ENCODE data around the gene THRA. TPM values are rescaled to one million over a fixed set of nuclear protein-coding genes. Genes with fewer than 3 reads are reported as not detected.

The THRA gene
- total and polyA plus RNA-seq, 2 of the 8 experiments (the other 6 are each of a cell fraction or from before 2014, with no cell fraction given), result 6.4 to 10.2 TPM

- ChIA-PET POLR2A (ENCODE audit: partially characterized antibody) (interaction anchor here (0.7 to 20.8 kb wide), 16 partner anchors 8 to 1183 kb away, joined by 3 to 399 read pairs (median 4); partner anchors contain the start of genes CASC3, MED24 and MSL1), CTCF (ENCODE audit: partially characterized antibody) (interaction anchor here (0.7 to 3.8 kb wide), 15 partner anchors 8 to 239 kb away, joined by 3 to 22 read pairs (median 4); no protein-coding TSS in a partner anchor)
- no peak overlapping the region for H2BK120ac ChIP-seq (replicated peaks; ENCODE audit: low read depth, low read length)
- FAIRE-seq (no peak), DNase-seq (ENCODE audit: low read depth in 1 of 2, low spot score in 2 of 2) (no peak)
- peak overlapping the region; percentile 94 for H2BK15ac ChIP-seq (ENCODE audit: low read length)
- H4K8ac ChIP-seq (ENCODE audit: extremely low read depth, insufficient read depth, low read length), result no peak overlapping the region
- H3K79me1 ChIP-seq (ENCODE audit: low read depth, low read length), result no peaks in the 10 kb centered on the region
- peak overlapping the region in 1 of 4 experiments; percentile 13; a peak in 1 of 8 replicates for H3K4me3 ChIP-seq (ENCODE audit: extremely low read depth in 1 of 4, insufficient read depth in 2 of 4, low read depth in 3 of 4, low read length in 4 of 4)
- peak overlapping the region; percentile 84; the same call in 1 of the 2 replicates for H3K18ac ChIP-seq (ENCODE audit: extremely low read depth, low read length)
- no peak overlapping the region for H3K4ac ChIP-seq (replicated peaks; ENCODE audit: insufficient read length, low read depth, low read length)
- no peaks in the 10 kb centered on the region for H4K20me1 ChIP-seq (replicated peaks in 1 of 2; ENCODE audit: control insufficient read depth in 1 of 2, insufficient read depth in 2 of 2, low read length in 2 of 2)
- no peaks in the 10 kb centered on the region for H3K23me2 ChIP-seq (ENCODE audit: low read depth, low read length)
- H3K27ac ChIP-seq (ENCODE audit: low read depth, low read length), result no peak overlapping the region
- H2BK12ac ChIP-seq (ENCODE audit: low read depth, low read length), result peak overlapping the region; percentile 98; the same call in 1 of the 2 replicates
- H3K9me3 ChIP-seq (ENCODE audit: insufficient read depth in 2 of 2, low read depth in 1 of 2, low read length in 1 of 2), result no peaks in the 10 kb centered on the region
- H3K36me3 ChIP-seq (ENCODE audit: control insufficient read depth in 2 of 4, insufficient read depth in 4 of 4, low read length in 3 of 4), result no peaks in the 10 kb centered on the region
- H2BK5ac ChIP-seq (ENCODE audit: low read depth, low read length), result peak overlapping the region; percentile 7; the same call in 1 of the 2 replicates
- H3K4me1 ChIP-seq (replicated peaks in 1 of 4; ENCODE audit: control insufficient read depth in 3 of 4, insufficient read depth in 4 of 4, low read length in 3 of 4), result peaks cover 28 to 44% (median 39%) of the 10 kb centered on the region in 4 experiments
- no peak overlapping the region for H3K14ac ChIP-seq (ENCODE audit: insufficient read length)
- H2AK5ac ChIP-seq (ENCODE audit: low read depth, low read length), result peak overlapping the region; percentile 45
- 0 out of 2 replicates have a peak overlapping the region, but pooled peaks have one; percentile 82 for H2AFZ ChIP-seq (ENCODE audit: low read length)
- no peak overlapping the region for H3K56ac ChIP-seq (replicated peaks; ENCODE audit: insufficient read length, low read depth, low read length)
- H4K5ac ChIP-seq (ENCODE audit: insufficient read length, low read depth, low read length), result no peak overlapping the region
- no peak overlapping the region for H3K23ac ChIP-seq (ENCODE audit: insufficient read length)
- H4K91ac ChIP-seq (replicated peaks; ENCODE audit: insufficient read length, low read length), result peak overlapping the region; percentile 45
- H3K9ac ChIP-seq (replicated peaks in 1 of 4; ENCODE audit: extremely low read depth in 1 of 4, low read depth in 3 of 4, low read length in 3 of 4), result no peak overlapping the region
- peak overlapping the region; percentile 28; the same call in 1 of the 2 replicates for H2BK20ac ChIP-seq (ENCODE audit: low read length)
- H3K4me2 ChIP-seq (ENCODE audit: insufficient read depth in 1 of 2, low read depth in 2 of 2, low read length in 2 of 2), result peak overlapping the region in 1 of 2 experiments; percentile 50; a peak in 2 of 4 replicates
- H3K79me2 ChIP-seq (ENCODE audit: control insufficient read depth in 1 of 2, insufficient read depth in 2 of 2, low read length in 2 of 2), result no peaks in the 10 kb centered on the region
- H3K27me3 ChIP-seq (replicated peaks in 1 of 4; ENCODE audit: control insufficient read depth in 3 of 4, extremely low read depth in 1 of 4, insufficient read depth in 3 of 4, low read length in 3 of 4), result peaks cover 0 to 26% (median 20%) of the 10 kb centered on the region in 4 experiments; a peak in 6 of 7 replicates
- WGBS, 2 experiments (ENCODE audit: extremely low coverage in 1 of 2, insufficient coverage in 1 of 2, insufficient read length in 1 of 2, insufficient replicate concordance in 2 of 2, low coverage in 1 of 2, low lambda C conversion rate in 2 of 2, missing lambda C conversion rate in 1 of 2), result 82 to 100% methylated on average over 1 to 5 of the region's 5 CpGs
- TF ChIP-seq TBP (IDR thresholded peaks at IDR 0.05; ENCODE audit: low read depth, low read length) (no peak), HDAC6 (IDR thresholded peaks at IDR 0.05; ENCODE audit: low read depth, low read length) (no peak), SAP30 (IDR thresholded peaks at IDR 0.05; ENCODE audit: insufficient read depth, insufficient replicate concordance, low read length) (no peak), KDM5A (IDR thresholded peaks at IDR 0.05; ENCODE audit: low read length) (no peak), TAF7 (optimal IDR thresholded peaks at IDR 0.05; ENCODE audit: borderline replicate concordance, low read depth, low read length) (no peak), RXRA (IDR thresholded peaks at IDR 0.05; ENCODE audit: insufficient read depth, low read depth, low read length) (no peak), HDAC2 (IDR thresholded peaks at IDR 0.05; ENCODE audit: borderline replicate concordance in 1 of 2, low read depth in 2 of 2, low read length in 2 of 2) (no peak), ZNF274 (IDR thresholded peaks at IDR 0.05; ENCODE audit: borderline replicate concordance, extremely low read depth, low read length) (no peak)
- TF ChIP-seq, protein P1, sequence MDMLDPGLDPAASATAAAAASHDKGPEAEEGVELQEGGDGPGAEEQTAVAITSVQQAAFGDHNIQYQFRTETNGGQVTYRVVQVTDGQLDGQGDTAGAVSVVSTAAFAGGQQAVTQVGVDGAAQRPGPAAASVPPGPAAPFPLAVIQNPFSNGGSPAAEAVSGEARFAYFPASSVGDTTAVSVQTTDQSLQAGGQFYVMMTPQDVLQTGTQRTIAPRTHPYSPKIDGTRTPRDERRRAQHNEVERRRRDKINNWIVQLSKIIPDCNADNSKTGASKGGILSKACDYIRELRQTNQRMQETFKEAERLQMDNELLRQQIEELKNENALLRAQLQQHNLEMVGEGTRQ (IDR thresholded peaks at IDR 0.05; ENCODE audit: low read length), result no peak
These were observed 43.3 kb downstream of the THRA start for GRCh38 chr17:40105861-40106759.

Measured in H1 (cell line).